Endothelial cell (in vitro differentiated cells): Measurements from ENCODE around the gene RPS14. TPM values are rescaled to one million over a fixed set of nuclear protein-coding genes. Genes with fewer than 3 reads are reported as not detected.
A peak's percentile ranks its signal among the peaks of the same experiment; 100 is the strongest.
"Not testable (repeated sequence)": the region's sequence is repeated elsewhere in the genome, so short reads cannot be mapped to it uniquely, and the experiment has no call there.

Source experiments
- DNase-seq: peaks from one replicate; pipeline ENCODE4 v3.0.0; 2021; ENCODE audit warnings: low spot score
- H3K27ac Mint-ChIP-seq: one replicate; pipeline ENCODE4 v1.8.0; 2021; ENCODE audit warnings: mixed read lengths, inconsistent platforms; ENCODE audit not compliant: unreplicated experiment
- H3K27me3 Mint-ChIP-seq: one replicate; pipeline ENCODE4 v1.8.0; 2021; ENCODE audit warnings: mild to moderate bottlenecking, moderate library complexity, mixed read lengths, inconsistent platforms; ENCODE audit not compliant: unreplicated experiment
- H3K36me3 Mint-ChIP-seq: one replicate; pipeline ENCODE4 v1.8.0; 2021; ENCODE audit warnings: mild to moderate bottlenecking, low read depth, mixed read lengths, inconsistent platforms; ENCODE audit not compliant: unreplicated experiment
- H3K4me1 Mint-ChIP-seq: one replicate; pipeline ENCODE4 v1.8.0; 2021; ENCODE audit warnings: mild to moderate bottlenecking, mixed read lengths, inconsistent platforms; ENCODE audit not compliant: unreplicated experiment
- H3K4me3 Mint-ChIP-seq: one replicate; pipeline ENCODE4 v1.8.0; 2021; ENCODE audit warnings: mild to moderate bottlenecking, mixed read lengths, inconsistent platforms; ENCODE audit not compliant: unreplicated experiment
- H3K9me3 Mint-ChIP-seq: one replicate; pipeline ENCODE4 v1.8.0; 2021; ENCODE audit warnings: mixed read lengths, inconsistent platforms; ENCODE audit not compliant: unreplicated experiment
- total RNA-seq: library from RNA; stranded (reverse); fragmentation: NEBNext Ultra II Directional; extraction: Animal tissue kit (Norgen Biotek cat#: 25700); gene quantifications from one replicate; pipeline ENCODE4 v1.2.1, GENCODE V29; 2021; ENCODE audit not compliant: unreplicated experiment
- TF ChIP-seq, protein P1 (sequence below): fragments of 200-600 bp; sonication (generic); IDR thresholded peaks from one replicate; pipeline ENCODE4 v1.5.0; 2021; ENCODE audit warnings: antibody characterized with exemption; ENCODE audit not compliant: unreplicated experiment

Gene RPS14
- total RNA-seq, 1 donor from 2014 or later: 2,784 TPM

GRCh38 chr5:150481972-150482406 is 32.5 kb upstream of the RPS14 start:
- Mint-ChIP-seq H3K4me3 (no peak overlapping the region), H3K4me1 (peaks cover 13% of the 10 kb centered on the region), H3K27me3 (peaks cover 7% of the 10 kb centered on the region), H3K36me3 (peaks cover under 1% of the 10 kb centered on the region), H3K9me3 (no peaks in the 10 kb centered on the region), H3K27ac (peak overlapping the region; percentile 31)
- no peak for DNase-seq
- TF ChIP-seq, protein P1, sequence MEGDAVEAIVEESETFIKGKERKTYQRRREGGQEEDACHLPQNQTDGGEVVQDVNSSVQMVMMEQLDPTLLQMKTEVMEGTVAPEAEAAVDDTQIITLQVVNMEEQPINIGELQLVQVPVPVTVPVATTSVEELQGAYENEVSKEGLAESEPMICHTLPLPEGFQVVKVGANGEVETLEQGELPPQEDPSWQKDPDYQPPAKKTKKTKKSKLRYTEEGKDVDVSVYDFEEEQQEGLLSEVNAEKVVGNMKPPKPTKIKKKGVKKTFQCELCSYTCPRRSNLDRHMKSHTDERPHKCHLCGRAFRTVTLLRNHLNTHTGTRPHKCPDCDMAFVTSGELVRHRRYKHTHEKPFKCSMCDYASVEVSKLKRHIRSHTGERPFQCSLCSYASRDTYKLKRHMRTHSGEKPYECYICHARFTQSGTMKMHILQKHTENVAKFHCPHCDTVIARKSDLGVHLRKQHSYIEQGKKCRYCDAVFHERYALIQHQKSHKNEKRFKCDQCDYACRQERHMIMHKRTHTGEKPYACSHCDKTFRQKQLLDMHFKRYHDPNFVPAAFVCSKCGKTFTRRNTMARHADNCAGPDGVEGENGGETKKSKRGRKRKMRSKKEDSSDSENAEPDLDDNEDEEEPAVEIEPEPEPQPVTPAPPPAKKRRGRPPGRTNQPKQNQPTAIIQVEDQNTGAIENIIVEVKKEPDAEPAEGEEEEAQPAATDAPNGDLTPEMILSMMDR: no peak

DNA sequence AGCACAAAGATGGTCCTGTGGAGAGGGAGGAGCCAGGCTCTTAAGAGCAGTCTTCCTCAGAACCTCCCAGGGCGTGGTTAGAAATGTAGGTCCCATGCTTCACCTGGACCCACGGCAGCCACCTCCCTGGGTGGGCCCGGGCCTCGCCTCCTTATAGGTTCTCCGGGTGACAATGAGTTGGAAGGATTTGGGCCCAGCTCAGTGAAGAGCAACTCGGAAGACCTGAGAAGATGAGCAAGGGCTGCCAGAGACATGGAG is 32.1 kb upstream of the RPS14 start:
- Mint-ChIP-seq H3K27me3 (peaks cover 7% of the 10 kb centered on the region), H3K36me3 (no peaks in the 10 kb centered on the region), H3K27ac (no peak overlapping the region), H3K4me3 (no peak overlapping the region), H3K4me1 (peaks cover 15% of the 10 kb centered on the region), H3K9me3 (no peaks in the 10 kb centered on the region)
- no peak for DNase-seq
- TF ChIP-seq, protein P1: no peak

GRCh38 chr5:150479416-150479815 is 29.9 kb upstream of the RPS14 start:
- H3K27ac Mint-ChIP-seq: no peak overlapping the region
- H3K4me1 Mint-ChIP-seq: peaks cover 15% of the 10 kb centered on the region

GRCh38 chr5:150476568-150476967 is 27.0 kb upstream of the RPS14 start:
- not testable (repeated sequence) for H3K27me3 Mint-ChIP-seq, H3K4me3 Mint-ChIP-seq, H3K9me3 Mint-ChIP-seq, H3K27ac Mint-ChIP-seq, H3K36me3 Mint-ChIP-seq, DNase-seq
- H3K4me1 Mint-ChIP-seq: peaks cover 19% of the 10 kb centered on the region

More at GRCh38 chr5:150479416-150479815, 29.9 kb upstream of the RPS14 start:
- H3K9me3 Mint-ChIP-seq: no peaks in the 10 kb centered on the region
- TF ChIP-seq, protein P1: no peak
- no peak for DNase-seq
- H3K36me3 Mint-ChIP-seq: no peaks in the 10 kb centered on the region
- H3K27me3 Mint-ChIP-seq: peaks cover 8% of the 10 kb centered on the region
- H3K4me3 Mint-ChIP-seq: no peak overlapping the region

GRCh38 chr5:150473673-150474358 is 24.3 kb upstream of the RPS14 start:
- H3K4me1 Mint-ChIP-seq: peaks cover 16% of the 10 kb centered on the region
- no peak overlapping the region for H3K4me3 Mint-ChIP-seq
- H3K27me3 Mint-ChIP-seq: peaks cover 5% of the 10 kb centered on the region
- TF ChIP-seq, protein P1: no peak
- H3K27ac Mint-ChIP-seq: no peak overlapping the region
- no peaks in the 10 kb centered on the region for H3K36me3 Mint-ChIP-seq
- no peak for DNase-seq
- no peaks in the 10 kb centered on the region for H3K9me3 Mint-ChIP-seq
